K562 (cell line): ENCODE data around the gene ANKMY2. TPM values are rescaled to one million over a fixed set of nuclear protein-coding genes. Genes with fewer than 3 reads are reported as not detected.

Experiments
- CHD1 ChIP-seq: fragments of 200-600 bp; sonication (generic); IDR thresholded peaks from one replicate; pipeline ENCODE4 v1.6.1; 2012; ENCODE audit warnings: mild to moderate bottlenecking, moderate library complexity, low read length, inconsistent platforms
- KLF10 ChIP-seq: fragments of 250-450 bp; sonication (Bioruptor Pico); IDR thresholded peaks from 2 replicates; pipeline ENCODE4 v1.6.1; 2021; ENCODE audit warnings: matching md5 sums
- NUFIP1 ChIP-seq: fragments of 450-650 bp; IDR thresholded peaks from 2 replicates; pipeline ENCODE4 v1.6.1; 2018; ENCODE audit not compliant: partially characterized antibody
- XRCC3 ChIP-seq: fragments of 450-650 bp; IDR thresholded peaks from 2 replicates; pipeline ENCODE4 v1.6.1; 2017; ENCODE audit warnings: mild to moderate bottlenecking, moderate library complexity
- ZNF184 ChIP-seq: sonication (generic); formaldehyde crosslinking; IDR thresholded peaks from 2 replicates; pipeline ENCODE4 v1.5.0; 2020; ENCODE audit warnings: missing genetic modification reagents
- ZNF445 ChIP-seq: fragments of 250-450 bp; sonication (Bioruptor Pico); IDR thresholded peaks from 2 replicates; pipeline ENCODE4 v1.4.0; 2020; ENCODE audit warnings: low read depth, mild to moderate bottlenecking, moderate library complexity
- polyA plus RNA-seq, 8 experiments: library from polyadenylated mRNA; depleted of rRNA in 4 of 8; stranded (reverse) in 5 of 8; unstranded in 3 of 8; fragments of >200 nt; fragmentation: Nextera tagmentation in 2 of 8; fragmentation: Illumina TruSeq in 1 of 8; extraction: Ambion mirVana in 2 of 8; extraction: Trizol in 1 of 8; gene quantifications; 2 replicates each; pipeline versions ENCODE4 v1.2.1 to v1.2.3, GENCODE V29; 2011 to 2014; ENCODE audit warnings: inconsistent platforms in 1 of 8, missing spikeins in 1 of 8
- total RNA-seq, 7 experiments: library from RNA; depleted of rRNA in 6 of 7; stranded (reverse); fragments of >200 nt in 6 of 7; fragmentation: Illumina TruSeq in 2 of 7; extraction: Trizol in 2 of 7; gene quantifications; 2 replicates each; pipeline versions ENCODE4 v1.2.1 to v1.2.3, GENCODE V29; 2011 to 2021; ENCODE audit warnings: low replicate concordance in 1 of 7
- TF ChIP-seq, protein P1 (sequence below), 2 experiments: fragments of 450-650 bp; IDR thresholded peaks; 2 replicates each; pipeline ENCODE4 v1.6.1; 2016; ENCODE audit warnings: mild to moderate bottlenecking in 2 of 2, borderline replicate concordance in 1 of 2, low read depth in 1 of 2, moderate library complexity in 1 of 2
- TF ChIP-seq, protein P2 (sequence below): fragments of 450-650 bp; IDR thresholded peaks from 2 replicates; pipeline ENCODE4 v1.6.1; 2016; ENCODE audit warnings: low read depth, mild to moderate bottlenecking, moderate library complexity
- TF ChIP-seq, protein P3 (sequence below): fragments of 150-350 bp; conservative IDR thresholded peaks from 2 replicates; pipeline ENCODE4 v1.6.1; 2014; ENCODE audit warnings: low read length
- TF ChIP-seq, protein P4 (sequence below): IDR thresholded peaks from 2 replicates; pipeline ENCODE4 v1.6.1; 2012; ENCODE audit warnings: low read depth, low read length, improper control_type of control experiment, borderline replicate concordance

ANKMY2 gene
- total and polyA plus RNA-seq, 9 of the 15 experiments (the other 6 are each of a cell fraction or from before 2014, with no cell fraction given), result 38.9 to 71.5 (median 48.8) TPM

DNA sequence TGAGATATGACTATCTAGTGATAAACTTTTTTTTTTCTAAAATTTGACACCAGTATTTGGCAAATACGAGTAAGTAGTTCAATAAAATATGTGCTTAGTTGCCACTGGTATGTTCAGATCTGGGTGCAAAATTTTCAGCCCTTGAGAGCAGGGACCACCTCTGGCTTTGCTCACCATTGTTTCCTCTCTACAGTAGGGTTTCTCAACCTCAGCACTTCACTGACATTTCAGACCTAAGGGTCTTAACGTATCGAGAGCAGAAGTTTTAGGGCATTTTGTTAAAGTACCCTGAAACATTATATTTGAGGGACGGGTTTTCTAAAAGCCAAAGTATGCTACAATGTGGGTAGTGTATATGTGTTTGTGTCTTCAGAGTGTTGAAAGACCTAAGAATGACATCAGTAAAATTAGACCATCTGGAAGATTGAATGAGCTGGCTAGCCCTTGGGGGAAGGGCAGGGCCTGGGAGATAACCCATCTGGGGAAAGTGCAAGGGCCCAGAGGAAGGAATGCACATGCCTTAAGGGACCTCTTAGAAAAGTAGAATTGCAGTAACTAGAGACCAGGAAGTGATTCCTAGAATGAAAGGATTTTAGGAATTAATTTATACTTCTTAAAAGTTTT, 12.2 kb upstream of the ANKMY2 start (continued):
- TF ChIP-seq, protein P1, sequence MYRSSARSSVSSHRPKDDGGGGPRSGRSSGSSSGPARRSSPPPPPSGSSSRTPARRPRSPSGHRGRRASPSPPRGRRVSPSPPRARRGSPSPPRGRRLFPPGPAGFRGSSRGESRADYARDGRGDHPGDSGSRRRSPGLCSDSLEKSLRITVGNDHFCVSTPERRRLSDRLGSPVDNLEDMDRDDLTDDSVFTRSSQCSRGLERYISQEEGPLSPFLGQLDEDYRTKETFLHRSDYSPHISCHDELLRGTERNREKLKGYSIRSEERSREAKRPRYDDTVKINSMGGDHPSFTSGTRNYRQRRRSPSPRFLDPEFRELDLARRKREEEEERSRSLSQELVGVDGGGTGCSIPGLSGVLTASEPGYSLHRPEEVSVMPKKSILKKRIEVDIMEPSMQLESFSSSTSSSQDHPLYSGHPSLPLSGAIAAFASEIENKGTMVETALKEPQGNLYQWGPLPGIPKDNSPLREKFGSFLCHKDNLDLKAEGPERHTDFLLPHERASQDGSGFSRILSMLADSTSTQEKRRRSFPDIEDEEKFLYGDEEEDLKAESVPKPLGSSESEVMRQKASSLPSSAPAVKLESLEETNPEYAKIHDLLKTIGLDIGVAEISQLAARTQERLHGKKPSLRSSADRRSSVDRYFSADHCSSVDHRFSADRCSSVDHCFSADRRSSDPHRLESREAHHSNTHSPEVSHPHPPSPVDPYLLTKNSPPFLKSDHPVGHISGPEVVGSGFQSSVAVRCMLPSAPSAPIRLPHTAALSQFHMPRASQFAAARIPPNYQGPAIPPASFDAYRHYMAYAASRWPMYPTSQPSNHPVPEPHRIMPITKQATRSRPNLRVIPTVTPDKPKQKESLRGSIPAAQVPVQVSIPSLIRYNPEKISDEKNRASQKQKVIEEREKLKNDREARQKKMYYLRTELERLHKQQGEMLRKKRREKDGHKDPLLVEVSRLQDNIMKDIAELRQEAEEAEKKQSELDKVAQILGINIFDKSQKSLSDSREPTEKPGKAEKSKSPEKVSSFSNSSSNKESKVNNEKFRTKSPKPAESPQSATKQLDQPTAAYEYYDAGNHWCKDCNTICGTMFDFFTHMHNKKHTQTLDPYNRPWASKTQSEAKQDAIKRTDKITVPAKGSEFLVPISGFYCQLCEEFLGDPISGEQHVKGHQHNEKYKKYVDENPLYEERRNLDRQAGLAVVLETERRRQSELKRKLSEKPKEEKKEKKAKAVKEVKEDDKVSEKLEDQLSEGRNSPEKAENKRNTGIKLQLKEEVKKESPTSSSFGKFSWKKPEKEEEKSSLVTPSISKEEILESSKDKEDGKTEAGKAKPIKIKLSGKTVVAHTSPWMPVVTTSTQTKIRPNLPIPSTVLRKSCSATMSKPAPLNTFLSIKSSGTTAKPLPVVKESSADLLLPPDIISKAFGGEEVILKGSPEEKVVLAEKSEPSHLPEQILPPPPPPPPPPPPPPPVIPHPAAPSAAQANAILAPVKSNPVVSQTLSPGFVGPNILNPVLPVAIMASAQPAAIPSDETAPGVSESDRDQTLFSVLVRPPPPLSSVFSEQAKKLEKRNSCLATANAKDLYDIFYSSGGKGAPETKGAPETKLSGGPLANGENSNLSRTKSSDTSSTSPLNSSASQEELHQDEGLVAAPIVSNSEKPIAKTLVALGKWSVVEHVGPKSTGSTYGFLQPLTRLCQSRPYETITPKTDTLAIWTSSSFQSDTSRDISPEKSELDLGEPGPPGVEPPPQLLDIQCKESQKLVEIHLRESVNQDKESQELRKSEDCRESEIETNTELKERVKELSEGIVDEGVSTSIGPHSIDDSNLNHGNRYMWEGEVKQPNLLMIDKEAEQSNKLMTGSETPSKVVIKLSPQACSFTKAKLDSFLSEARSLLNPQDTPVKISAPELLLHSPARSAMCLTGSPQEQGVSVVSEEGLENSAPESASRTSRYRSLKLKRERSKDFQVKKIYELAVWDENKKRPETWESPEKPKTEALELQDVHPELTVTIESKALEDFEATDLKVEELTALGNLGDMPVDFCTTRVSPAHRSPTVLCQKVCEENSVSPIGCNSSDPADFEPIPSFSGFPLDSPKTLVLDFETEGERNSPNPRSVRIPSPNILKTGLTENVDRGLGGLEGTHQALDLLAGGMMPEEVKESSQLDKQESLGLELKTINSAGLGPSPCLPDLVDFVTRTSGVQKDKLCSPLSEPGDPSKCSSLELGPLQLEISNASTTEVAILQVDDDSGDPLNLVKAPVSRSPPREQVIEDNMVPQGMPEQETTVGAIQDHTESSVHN (IDR thresholded peaks at IDR 0.05; ENCODE audit: borderline replicate concordance in 1 of 2, low read depth in 1 of 2), result peak in 1 of 2 experiments; percentile 77; a peak in 2 of 4 replicates
- TF ChIP-seq ZNF445 (CRISPR knock-in tag) (no peak), KLF10 (CRISPR knock-in tag) (no peak), CHD1 (no peak), XRCC3 (no peak), NUFIP1 (no peak), ZNF184 (CRISPR knock-in tag) (no peak)
- TF ChIP-seq, protein P2, sequence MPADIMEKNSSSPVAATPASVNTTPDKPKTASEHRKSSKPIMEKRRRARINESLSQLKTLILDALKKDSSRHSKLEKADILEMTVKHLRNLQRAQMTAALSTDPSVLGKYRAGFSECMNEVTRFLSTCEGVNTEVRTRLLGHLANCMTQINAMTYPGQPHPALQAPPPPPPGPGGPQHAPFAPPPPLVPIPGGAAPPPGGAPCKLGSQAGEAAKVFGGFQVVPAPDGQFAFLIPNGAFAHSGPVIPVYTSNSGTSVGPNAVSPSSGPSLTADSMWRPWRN, result no peak
- TF ChIP-seq, protein P3, sequence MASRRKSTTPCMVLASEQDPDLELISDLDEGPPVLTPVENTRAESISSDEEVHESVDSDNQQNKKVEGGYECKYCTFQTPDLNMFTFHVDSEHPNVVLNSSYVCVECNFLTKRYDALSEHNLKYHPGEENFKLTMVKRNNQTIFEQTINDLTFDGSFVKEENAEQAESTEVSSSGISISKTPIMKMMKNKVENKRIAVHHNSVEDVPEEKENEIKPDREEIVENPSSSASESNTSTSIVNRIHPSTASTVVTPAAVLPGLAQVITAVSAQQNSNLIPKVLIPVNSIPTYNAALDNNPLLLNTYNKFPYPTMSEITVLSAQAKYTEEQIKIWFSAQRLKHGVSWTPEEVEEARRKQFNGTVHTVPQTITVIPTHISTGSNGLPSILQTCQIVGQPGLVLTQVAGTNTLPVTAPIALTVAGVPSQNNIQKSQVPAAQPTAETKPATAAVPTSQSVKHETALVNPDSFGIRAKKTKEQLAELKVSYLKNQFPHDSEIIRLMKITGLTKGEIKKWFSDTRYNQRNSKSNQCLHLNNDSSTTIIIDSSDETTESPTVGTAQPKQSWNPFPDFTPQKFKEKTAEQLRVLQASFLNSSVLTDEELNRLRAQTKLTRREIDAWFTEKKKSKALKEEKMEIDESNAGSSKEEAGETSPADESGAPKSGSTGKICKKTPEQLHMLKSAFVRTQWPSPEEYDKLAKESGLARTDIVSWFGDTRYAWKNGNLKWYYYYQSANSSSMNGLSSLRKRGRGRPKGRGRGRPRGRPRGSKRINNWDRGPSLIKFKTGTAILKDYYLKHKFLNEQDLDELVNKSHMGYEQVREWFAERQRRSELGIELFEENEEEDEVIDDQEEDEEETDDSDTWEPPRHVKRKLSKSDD, result no peak
- TF ChIP-seq, protein P4, sequence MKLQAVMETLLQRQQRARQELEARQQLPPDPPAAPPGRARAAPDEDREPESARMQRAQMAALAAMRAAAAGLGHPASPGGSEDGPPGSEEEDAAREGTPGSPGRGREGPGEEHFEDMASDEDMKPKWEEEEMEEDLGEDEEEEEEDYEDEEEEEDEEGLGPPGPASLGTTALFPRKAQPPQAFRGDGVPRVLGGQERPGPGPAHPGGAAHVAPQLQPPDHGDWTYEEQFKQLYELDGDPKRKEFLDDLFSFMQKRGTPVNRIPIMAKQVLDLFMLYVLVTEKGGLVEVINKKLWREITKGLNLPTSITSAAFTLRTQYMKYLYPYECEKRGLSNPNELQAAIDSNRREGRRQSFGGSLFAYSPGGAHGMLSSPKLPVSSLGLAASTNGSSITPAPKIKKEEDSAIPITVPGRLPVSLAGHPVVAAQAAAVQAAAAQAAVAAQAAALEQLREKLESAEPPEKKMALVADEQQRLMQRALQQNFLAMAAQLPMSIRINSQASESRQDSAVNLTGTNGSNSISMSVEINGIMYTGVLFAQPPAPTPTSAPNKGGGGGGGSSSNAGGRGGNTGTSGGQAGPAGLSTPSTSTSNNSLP, result peak; percentile 87; the same call in 1 of the 2 replicates
